ENCODE measurements around the gene OR2K2. TPM values are rescaled to one million over a fixed set of nuclear protein-coding genes. Genes with fewer than 3 reads are reported as not detected.
"Not testable (repeated sequence)": the region's sequence is repeated elsewhere in the genome, so short reads cannot be mapped to it uniquely, and the experiment has no call there.

OR2K2 gene
- total and polyA plus RNA-seq, 2 donors (not counting 1 experiment from before 2014, with no cell fraction given), result not detected

- Histone ChIP-seq H3K9me3 (ENCODE audit: control extremely low read depth in 1 of 3, control insufficient read depth in 2 of 3, insufficient read depth in 1 of 3, low read length in 2 of 3) (no peaks in the 10 kb centered on the region), H2AFZ (ENCODE audit: insufficient read depth, low read depth, low read length, poor library complexity, severe bottlenecking) (no peak overlapping the region), H3K4me1 (ENCODE audit: control insufficient read depth in 2 of 2, insufficient read depth in 2 of 2, low read length in 2 of 2) (no peaks in the 10 kb centered on the region), H3K79me2 (ENCODE audit: control insufficient read depth, insufficient read depth, low read length) (no peaks in the 10 kb centered on the region), H3K4me2 (replicated peaks; ENCODE audit: low read depth, low read length, poor library complexity, severe bottlenecking) (no peak overlapping the region), H4K20me1 (ENCODE audit: control insufficient read depth, insufficient read depth, low read length, poor library complexity, severe bottlenecking) (no peaks in the 10 kb centered on the region), H3K27me3 (replicated peaks in 1 of 4; ENCODE audit: control extremely low read depth in 1 of 4, control insufficient read depth in 3 of 4, insufficient read depth in 4 of 4, low read length in 3 of 4) (no peaks in the 10 kb centered on the region), H3K27ac (ENCODE audit: low read length in 2 of 2) (no peak overlapping the region), H3K36me3 (replicated peaks in 1 of 2; ENCODE audit: control extremely low read depth in 1 of 2, control insufficient read depth in 1 of 2, extremely low read depth in 1 of 2, insufficient read depth in 2 of 2, low read length in 1 of 2) (no peaks in the 10 kb centered on the region), H3K4me3 (ENCODE audit: control extremely low read depth in 1 of 5, extremely low read depth in 1 of 5, insufficient read depth in 1 of 5, low read depth in 2 of 5, low read length in 4 of 5) (no peak overlapping the region), H3K9ac (ENCODE audit: low read length) (no peak overlapping the region)
- H3K27me3 Mint-ChIP-seq, result peaks cover 5% of the 10 kb centered on the region
- H3K4me3 Mint-ChIP-seq, result no peak overlapping the region
- CTCF ChIA-PET, result no interaction called here
- DNase-seq (no peak), ATAC-seq (ENCODE audit: low read depth) (no peak)
- intact Hi-C loops (cut with micrococcal nuclease), result no loop called here
- POLR2A ChIA-PET, result no interaction called here
- no peaks in the 10 kb centered on the region for H3K9me3 Mint-ChIP-seq (ENCODE audit: insufficient read depth)
- H3K4me1 Mint-ChIP-seq, result no peaks in the 10 kb centered on the region
- TF ChIP-seq EZH2 (IDR thresholded peaks at IDR 0.05; ENCODE audit: borderline replicate concordance, insufficient read depth, low read depth, low read length, poor library complexity, severe bottlenecking), result no peak
- no peak for TF ChIP-seq CTCF (IDR thresholded peaks at IDR 0.05)
- 94% methylated on average over 2 of the region's 4 CpGs for WGBS (ENCODE audit: insufficient coverage)
- no peak overlapping the region for H3K27ac Mint-ChIP-seq
These were observed 45.3 kb downstream of the OR2K2 start for GRCh38 chr9:111284703-111285102.

GRCh38 chr9:111282845-111283244 is 47.2 kb downstream of the OR2K2 start:
- H3K79me2 ChIP-seq (ENCODE audit: control insufficient read depth, insufficient read depth, low read length), result no peaks in the 10 kb centered on the region
- TF ChIP-seq EZH2 (IDR thresholded peaks at IDR 0.05; ENCODE audit: borderline replicate concordance, insufficient read depth, low read depth, low read length, poor library complexity, severe bottlenecking) (no peak), CTCF (IDR thresholded peaks at IDR 0.05) (no peak)
- no peak overlapping the region for H3K9ac ChIP-seq (ENCODE audit: low read length)
- H3K36me3 ChIP-seq (replicated peaks in 1 of 2; ENCODE audit: control extremely low read depth in 1 of 2, control insufficient read depth in 1 of 2, extremely low read depth in 1 of 2, insufficient read depth in 2 of 2, low read length in 1 of 2), result no peaks in the 10 kb centered on the region
- DNase-seq (no peak), ATAC-seq (ENCODE audit: low read depth) (no peak)
- no peaks in the 10 kb centered on the region for H3K9me3 ChIP-seq (ENCODE audit: control extremely low read depth in 1 of 3, control insufficient read depth in 2 of 3, insufficient read depth in 1 of 3, low read length in 2 of 3)
- Mint-ChIP-seq H3K27ac (no peak overlapping the region), H3K27me3 (peaks cover 4% of the 10 kb centered on the region), H3K9me3 (ENCODE audit: insufficient read depth) (no peaks in the 10 kb centered on the region), H3K4me3 (no peak overlapping the region), H3K4me1 (no peaks in the 10 kb centered on the region)
- no peak overlapping the region for H3K4me3 ChIP-seq (ENCODE audit: control extremely low read depth in 1 of 5, extremely low read depth in 1 of 5, insufficient read depth in 1 of 5, low read depth in 2 of 5, low read length in 4 of 5)
- WGBS (ENCODE audit: insufficient coverage), result no CpG with 5 or more reads among the region's 2 CpGs
- H3K27ac ChIP-seq (ENCODE audit: low read length in 2 of 2), result no peak overlapping the region
- H3K4me2 ChIP-seq (replicated peaks; ENCODE audit: low read depth, low read length, poor library complexity, severe bottlenecking), result no peak overlapping the region
- H4K20me1 ChIP-seq (ENCODE audit: control insufficient read depth, insufficient read depth, low read length, poor library complexity, severe bottlenecking), result no peaks in the 10 kb centered on the region
- H3K27me3 ChIP-seq (replicated peaks in 1 of 4; ENCODE audit: control extremely low read depth in 1 of 4, control insufficient read depth in 3 of 4, insufficient read depth in 4 of 4, low read length in 3 of 4), result no peaks in the 10 kb centered on the region
- intact Hi-C loops (cut with micrococcal nuclease), result no loop called here
- ChIA-PET CTCF (interaction anchor here (1.0 kb wide), 1 partner anchor 16 kb away, joined by 3 read pairs; no protein-coding TSS in a partner anchor), POLR2A (no interaction called here)
- no peaks in the 10 kb centered on the region for H3K4me1 ChIP-seq (ENCODE audit: control insufficient read depth in 2 of 2, insufficient read depth in 2 of 2, low read length in 2 of 2)
- no peak overlapping the region for H2AFZ ChIP-seq (ENCODE audit: insufficient read depth, low read depth, low read length, poor library complexity, severe bottlenecking)

- H3K4me3 ChIP-seq (ENCODE audit: control extremely low read depth in 1 of 5, extremely low read depth in 1 of 5, insufficient read depth in 1 of 5, low read depth in 2 of 5, low read length in 4 of 5); H4K20me1 ChIP-seq (ENCODE audit: control insufficient read depth, insufficient read depth, low read length, poor library complexity, severe bottlenecking); H3K27ac ChIP-seq (ENCODE audit: low read length in 2 of 2); DNase-seq; H3K27me3 Mint-ChIP-seq; H2AFZ ChIP-seq (ENCODE audit: insufficient read depth, low read depth, low read length, poor library complexity, severe bottlenecking); CTCF ChIA-PET; intact Hi-C loops (cut with micrococcal nuclease); H3K9ac ChIP-seq (ENCODE audit: low read length); H3K79me2 ChIP-seq (ENCODE audit: control insufficient read depth, insufficient read depth, low read length); H3K4me2 ChIP-seq (replicated peaks; ENCODE audit: low read depth, low read length, poor library complexity, severe bottlenecking); POLR2A ChIA-PET; H3K27me3 ChIP-seq (replicated peaks in 1 of 4; ENCODE audit: control extremely low read depth in 1 of 4, control insufficient read depth in 3 of 4, insufficient read depth in 4 of 4, low read length in 3 of 4); H3K27ac Mint-ChIP-seq; H3K9me3 ChIP-seq (ENCODE audit: control extremely low read depth in 1 of 3, control insufficient read depth in 2 of 3, insufficient read depth in 1 of 3, low read length in 2 of 3); H3K4me3 Mint-ChIP-seq; ATAC-seq (ENCODE audit: low read depth); H3K4me1 Mint-ChIP-seq; H3K4me1 ChIP-seq (ENCODE audit: control insufficient read depth in 2 of 2, insufficient read depth in 2 of 2, low read length in 2 of 2); H3K36me3 ChIP-seq (replicated peaks in 1 of 2; ENCODE audit: control extremely low read depth in 1 of 2, control insufficient read depth in 1 of 2, extremely low read depth in 1 of 2, insufficient read depth in 2 of 2, low read length in 1 of 2); H3K9me3 Mint-ChIP-seq (ENCODE audit: insufficient read depth): not testable (repeated sequence)
- whole genome bisulfite sequencing (ENCODE audit: insufficient coverage), result no CpG with 5 or more reads among the region's 1 CpG
These were observed 49.2 kb downstream of the OR2K2 start for GRCh38 chr9:111280795-111281194.
